CD14-positive monocyte (primary cell): ENCODE results near the gene HLA-A. TPM values are rescaled to one million over a fixed set of nuclear protein-coding genes. Genes with fewer than 3 reads are reported as not detected.

ENCODE experiments used
- DNase-seq, 3 donors: peaks; one replicate each; pipeline ENCODE4 v3.0.0-alpha.2; 2011 to 2022
- H2AFZ ChIP-seq: 2 replicates; pipeline ENCODE4 v1.6.0; 2012; ENCODE audit warnings: mild to moderate bottlenecking, low read depth, low read length, inconsistent platforms; ENCODE audit not compliant: insufficient read depth, poor library complexity, severe bottlenecking
- H3K27ac ChIP-seq, 2 donors: 1 replicate in 1 of 2; 2 replicates in 1 of 2; pipeline ENCODE4 v1.5.1; 2012 to 2013; ENCODE audit warnings: low read length in 2 of 2, control low read depth in 1 of 2, inconsistent platforms in 1 of 2, low read depth in 1 of 2, mild to moderate bottlenecking in 1 of 2
- H3K27me3 ChIP-seq, 2 donors: one replicate each; pipeline versions ENCODE4 v1.6.0 to v1.6.1; 2011 to 2013; ENCODE audit warnings: low read length in 2 of 2; ENCODE audit not compliant: control insufficient read depth in 2 of 2, insufficient read depth in 2 of 2
- H3K36me3 ChIP-seq, 2 donors: replicated peaks in 1 of 2; 1 replicate in 1 of 2; 2 replicates in 1 of 2; pipeline versions ENCODE4 v1.5.1 to v1.6.1; 2012 to 2013; ENCODE audit warnings: low read length in 2 of 2, control low read depth in 1 of 2, inconsistent platforms in 1 of 2, mild to moderate bottlenecking in 1 of 2; ENCODE audit not compliant: insufficient read depth in 2 of 2, control insufficient read depth in 1 of 2
- H3K4me1 ChIP-seq, 2 donors: 1 replicate in 1 of 2; 2 replicates in 1 of 2; pipeline versions ENCODE4 v1.5.1 to v1.6.1; 2012 to 2013; ENCODE audit warnings: low read length in 2 of 2, control low read depth in 1 of 2, inconsistent platforms in 1 of 2, mild to moderate bottlenecking in 1 of 2, moderate library complexity in 1 of 2; ENCODE audit not compliant: insufficient read depth in 2 of 2, control insufficient read depth in 1 of 2
- H3K4me2 ChIP-seq: replicated peaks from 2 replicates; pipeline ENCODE3; 2012; ENCODE audit warnings: low read length, moderate library complexity, mild to moderate bottlenecking; ENCODE audit not compliant: poor library complexity, severe bottlenecking; ENCODE audit errors: extremely low read depth
- H3K4me3 ChIP-seq, 3 experiments: fragments of 200-600 bp in 1 of 3; sonication (generic) in 1 of 3; replicated peaks in 1 of 3; 1 replicate in 2 of 3; 2 replicates in 1 of 3; pipeline ENCODE4 v1.5.1; 2011 to 2013; ENCODE audit warnings: low read length in 3 of 3, mild to moderate bottlenecking in 3 of 3, control low read depth in 2 of 3, low read depth in 2 of 3, inconsistent platforms in 1 of 3, moderate library complexity in 1 of 3
- H3K79me2 ChIP-seq: 2 replicates; pipeline ENCODE4 v1.6.0; 2012; ENCODE audit warnings: mild to moderate bottlenecking, control low read depth, inconsistent platforms, low read length, moderate library complexity; ENCODE audit not compliant: insufficient read depth
- H3K9ac ChIP-seq: 2 replicates; pipeline ENCODE4 v1.6.0; 2017; ENCODE audit warnings: low read length, mild to moderate bottlenecking; ENCODE audit not compliant: insufficient read depth, poor library complexity, severe bottlenecking
- H3K9me3 ChIP-seq, 2 donors: replicated peaks in 1 of 2; 1 replicate in 1 of 2; 2 replicates in 1 of 2; pipeline versions ENCODE4 v1.5.1 to v1.6.1; 2012 to 2013; ENCODE audit warnings: low read length in 2 of 2, control low read depth in 1 of 2; ENCODE audit not compliant: control insufficient read depth in 1 of 2, insufficient read depth in 1 of 2
- H4K20me1 ChIP-seq: 2 replicates; pipeline ENCODE4 v1.6.0; 2012; ENCODE audit warnings: mild to moderate bottlenecking, low read length, control low read depth, moderate library complexity; ENCODE audit not compliant: insufficient read depth
- H3K27ac Mint-ChIP-seq, 7 donors: one replicate each; pipeline ENCODE4 v1.8.0; 2020; ENCODE audit warnings: mild to moderate bottlenecking in 7 of 7, mixed read lengths in 7 of 7, moderate library complexity in 6 of 7, inconsistent platforms in 2 of 7
- H3K27me3 Mint-ChIP-seq, 3 donors: one replicate each; pipeline ENCODE4 v1.8.0; 2021 to 2022; ENCODE audit warnings: low read depth in 3 of 3, mild to moderate bottlenecking in 3 of 3, mixed read lengths in 3 of 3, moderate library complexity in 3 of 3, inconsistent platforms in 1 of 3
- H3K36me3 Mint-ChIP-seq, 2 donors: one replicate each; pipeline ENCODE4 v1.8.0; 2020; ENCODE audit warnings: mixed read lengths in 2 of 2, inconsistent platforms in 1 of 2, mild to moderate bottlenecking in 1 of 2
- H3K4me1 Mint-ChIP-seq: one replicate; pipeline ENCODE4 v1.8.0; 2020; ENCODE audit warnings: mild to moderate bottlenecking, mixed read lengths
- H3K4me3 Mint-ChIP-seq, 2 donors: one replicate each; pipeline ENCODE4 v1.8.0; 2020; ENCODE audit warnings: mild to moderate bottlenecking in 2 of 2, mixed read lengths in 2 of 2, moderate library complexity in 1 of 2
- H3K9me3 Mint-ChIP-seq, 7 donors: one replicate each; pipeline ENCODE4 v1.8.0; 2020 to 2022; ENCODE audit warnings: mixed read lengths in 7 of 7, mild to moderate bottlenecking in 6 of 7, moderate library complexity in 6 of 7, inconsistent platforms in 2 of 7
- WGBS: methylation state at CpG from one replicate; pipeline ENCODE4 v1.1.5; 2013; ENCODE audit warnings: missing lambda C conversion rate; ENCODE audit not compliant: insufficient coverage; 5-methylcytosine and 5-hydroxymethylcytosine counted together
- intact Hi-C, 2 donors: fragments of 100-400 bp; cut with micrococcal nuclease; formaldehyde crosslinking; loops; one replicate each; pipeline versions ENCODE4 v1.15.0 to v1.15.1; 2023
- polyA minus RNA-seq: library from RNA; depleted of rRNA, polyadenylated mRNA; stranded (reverse); fragments of >200 nt; gene quantifications from 2 replicates; pipeline ENCODE4 v1.2.3, GENCODE V29; 2012
- polyA plus RNA-seq, 3 donors: library from polyadenylated mRNA; depleted of rRNA in 1 of 3; unstranded in 2 of 3; stranded (reverse) in 1 of 3; fragments of 300-500 nt in 2 of 3; fragments of >200 nt in 1 of 3; fragmentation: Illumina TruSeq in 2 of 3; gene quantifications; 1 replicate in 2 of 3; 2 replicates in 1 of 3; pipeline ENCODE4 v1.2.3, GENCODE V29; 2012 to 2021
- total RNA-seq, 12 experiments: library from RNA in 1 of 12; stranded (reverse) in 1 of 12; fragments of 120-200 nt in 1 of 12; gene quantifications; one replicate each; pipeline ENCODE4 v1.2.4 and lab custom pipeline; 2013 to 2026; ENCODE audit warnings: mixed read lengths in 6 of 12, inconsistent platforms in 1 of 12
- TF ChIP-seq, protein P1 (sequence below): fragments of 200-600 bp; IDR thresholded peaks from one replicate; pipeline ENCODE4 v1.8.0; 2022; ENCODE audit warnings: antibody characterized with exemption, mild to moderate bottlenecking

Gene HLA-A
- 1,966 TPM for total RNA-seq (2013)
- 1,000 to 10,000 TPM; 1,518 to 2,788 (median 1,574) TPM for polyA plus RNA-seq
- polyA minus RNA-seq, result 1,573 and 3,010 TPM in 2 replicates
- total RNA-seq (lab: John Stamatoyannopoulos, UW), result 1,534 to 2,645 (median 1,683) reads per million in 11 experiments

DNA sequence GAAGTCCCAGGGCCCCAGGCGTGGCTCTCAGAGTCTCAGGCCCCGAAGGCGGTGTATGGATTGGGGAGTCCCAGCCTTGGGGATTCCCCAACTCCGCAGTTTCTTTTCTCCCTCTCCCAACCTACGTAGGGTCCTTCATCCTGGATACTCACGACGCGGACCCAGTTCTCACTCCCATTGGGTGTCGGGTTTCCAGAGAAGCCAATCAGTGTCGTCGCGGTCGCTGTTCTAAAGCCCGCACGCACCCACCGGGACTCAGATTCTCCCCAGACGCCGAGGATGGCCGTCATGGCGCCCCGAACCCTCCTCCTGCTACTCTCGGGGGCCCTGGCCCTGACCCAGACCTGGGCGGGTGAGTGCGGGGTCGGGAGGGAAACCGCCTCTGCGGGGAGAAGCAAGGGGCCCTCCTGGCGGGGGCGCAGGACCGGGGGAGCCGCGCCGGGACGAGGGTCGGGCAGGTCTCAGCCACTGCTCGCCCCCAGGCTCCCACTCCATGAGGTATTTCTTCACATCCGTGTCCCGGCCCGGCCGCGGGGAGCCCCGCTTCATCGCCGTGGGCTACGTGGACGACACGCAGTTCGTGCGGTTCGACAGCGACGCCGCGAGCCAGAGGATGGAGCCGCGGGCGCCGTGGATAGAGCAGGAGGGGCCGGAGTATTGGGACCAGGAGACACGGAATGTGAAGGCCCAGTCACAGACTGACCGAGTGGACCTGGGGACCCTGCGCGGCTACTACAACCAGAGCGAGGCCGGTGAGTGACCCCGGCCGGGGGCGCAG is at the start of gene HLA-A:
Gene HLA-A (plus strand): TSS at position 258 of the 778 bp plus-strand sequence. CDS start 22 bp downstream, at position 280.
- Histone ChIP-seq H3K79me2 (peaks cover 44% of the 10 kb centered on the region), H3K27ac (peak within 1 kb of the TSS; percentile 71 to 99), H3K4me3 (peak within 1 kb of the TSS; percentile 68 to 92 (median 89)), H3K27me3 (no peaks in the 10 kb centered on the region), H3K36me3 (peaks cover 24 to 33% of the 10 kb centered on the region in 2 donors), H3K4me2 (peak within 1 kb of the TSS; percentile 75), H3K9me3 (no peaks in the 10 kb centered on the region), H3K4me1 (peaks cover 36 to 49% of the 10 kb centered on the region in 2 donors), H3K9ac (peak within 1 kb of the TSS; percentile 98), H2AFZ (peak within 1 kb of the TSS; percentile 27), H4K20me1 (peaks cover 48% of the 10 kb centered on the region)
- TF ChIP-seq, protein P1, sequence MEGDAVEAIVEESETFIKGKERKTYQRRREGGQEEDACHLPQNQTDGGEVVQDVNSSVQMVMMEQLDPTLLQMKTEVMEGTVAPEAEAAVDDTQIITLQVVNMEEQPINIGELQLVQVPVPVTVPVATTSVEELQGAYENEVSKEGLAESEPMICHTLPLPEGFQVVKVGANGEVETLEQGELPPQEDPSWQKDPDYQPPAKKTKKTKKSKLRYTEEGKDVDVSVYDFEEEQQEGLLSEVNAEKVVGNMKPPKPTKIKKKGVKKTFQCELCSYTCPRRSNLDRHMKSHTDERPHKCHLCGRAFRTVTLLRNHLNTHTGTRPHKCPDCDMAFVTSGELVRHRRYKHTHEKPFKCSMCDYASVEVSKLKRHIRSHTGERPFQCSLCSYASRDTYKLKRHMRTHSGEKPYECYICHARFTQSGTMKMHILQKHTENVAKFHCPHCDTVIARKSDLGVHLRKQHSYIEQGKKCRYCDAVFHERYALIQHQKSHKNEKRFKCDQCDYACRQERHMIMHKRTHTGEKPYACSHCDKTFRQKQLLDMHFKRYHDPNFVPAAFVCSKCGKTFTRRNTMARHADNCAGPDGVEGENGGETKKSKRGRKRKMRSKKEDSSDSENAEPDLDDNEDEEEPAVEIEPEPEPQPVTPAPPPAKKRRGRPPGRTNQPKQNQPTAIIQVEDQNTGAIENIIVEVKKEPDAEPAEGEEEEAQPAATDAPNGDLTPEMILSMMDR, result no peak
- Mint-ChIP-seq H3K27ac (peak within 1 kb of the TSS; percentile 100), H3K4me1 (peaks cover 67% of the 10 kb centered on the region), H3K36me3 (peaks cover 43 to 44% of the 10 kb centered on the region in 2 donors), H3K4me3 (peak within 1 kb of the TSS; percentile 89 to 97), H3K9me3 (peaks cover 0 to 5% (median 0%) of the 10 kb centered on the region in 7 donors), H3K27me3 (peaks cover 0 to 5% (median 5%) of the 10 kb centered on the region in 3 donors)
- peak; percentile 97 to 99 (median 98) for DNase-seq
- intact Hi-C loops, result loop anchor here in 1 of 2 donors (10.0 kb wide), 1 partner anchor 218 kb away; the partner anchor contains the start of gene HLA-F
- 0% methylated on average over 47 of the region's 68 CpGs for WGBS

DNA sequence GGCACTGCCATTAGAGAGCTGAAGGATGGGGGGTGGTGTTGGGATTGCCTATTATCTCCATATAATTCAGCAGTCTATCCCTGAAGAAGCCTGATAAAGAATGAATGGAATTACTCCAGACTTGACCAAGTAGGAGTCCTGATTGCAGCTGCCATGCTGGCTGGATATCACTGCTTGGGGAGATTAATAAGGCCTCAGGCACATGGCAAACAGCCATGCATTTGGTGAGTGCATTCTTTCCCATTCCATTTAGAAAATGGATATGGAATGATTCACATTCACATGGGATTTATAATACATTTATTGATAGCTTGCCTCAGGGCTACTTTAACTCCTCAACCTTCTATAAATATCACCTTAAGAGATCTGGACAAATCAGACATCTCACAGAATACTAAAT is 49.6 kb upstream of the HLA-A start:
- Histone ChIP-seq H3K27ac (no peak overlapping the region), H3K9ac (no peak overlapping the region), H4K20me1 (no peaks in the 10 kb centered on the region), H3K9me3 (no peaks in the 10 kb centered on the region), H3K4me2 (no peak overlapping the region), H3K4me1 (peaks cover 7% of the 10 kb centered on the region in 2 donors), H3K36me3 (peaks cover 0 to 3% of the 10 kb centered on the region in 2 donors), H3K4me3 (no peak overlapping the region), H2AFZ (no peak overlapping the region), H3K79me2 (peaks cover 4% of the 10 kb centered on the region), H3K27me3 (peaks cover 0 to under 1% of the 10 kb centered on the region in 2 donors)
- Mint-ChIP-seq H3K36me3 (peaks cover 8 to 29% of the 10 kb centered on the region in 2 donors), H3K4me3 (no peak overlapping the region), H3K27ac (no peak overlapping the region), H3K9me3 (peaks cover 0 to 3% (median under 1%) of the 10 kb centered on the region in 7 donors), H3K27me3 (peaks cover 0 to 6% (median 2%) of the 10 kb centered on the region in 3 donors), H3K4me1 (peaks cover 22% of the 10 kb centered on the region)
- TF ChIP-seq, protein P1, result no peak
- intact Hi-C loops, result loop anchor here in 1 of 2 donors (2.0 kb wide), 1 partner anchor 56 kb away; no protein-coding TSS in a partner anchor
- DNase-seq, result no peak
